HG03520 (cell line): ENCODE results near the gene GTF2H3.

Experiments used
- ATAC-seq: cut with Tn5 transposase; IDR thresholded peaks from one replicate; pipeline ENCODE4 v1.9.1; 2021; ENCODE audit warnings: mild to moderate bottlenecking, moderate library complexity; ENCODE audit not compliant: unreplicated experiment

The GTF2H3 gene

DNA sequence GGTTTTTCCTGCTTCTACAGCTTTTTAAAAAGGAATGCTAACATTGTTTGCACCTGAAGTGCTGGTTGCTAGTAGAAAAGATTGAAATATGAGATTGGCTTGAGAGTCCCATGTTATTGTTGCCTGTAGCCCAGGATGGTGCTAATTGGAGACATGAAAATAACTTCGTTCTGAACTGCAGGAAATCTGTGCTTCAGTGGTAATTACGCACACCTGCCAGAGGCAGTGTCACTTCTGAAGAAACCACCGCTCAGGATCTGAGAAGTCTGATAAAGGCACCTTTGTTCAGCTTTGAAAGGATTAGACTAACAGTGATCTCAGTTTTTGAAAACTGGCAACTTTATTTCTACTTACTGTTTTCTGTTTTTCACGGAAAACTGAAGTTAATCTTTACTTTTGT, 63.0 kb downstream of the GTF2H3 start:
- no peak for ATAC-seq

DNA sequence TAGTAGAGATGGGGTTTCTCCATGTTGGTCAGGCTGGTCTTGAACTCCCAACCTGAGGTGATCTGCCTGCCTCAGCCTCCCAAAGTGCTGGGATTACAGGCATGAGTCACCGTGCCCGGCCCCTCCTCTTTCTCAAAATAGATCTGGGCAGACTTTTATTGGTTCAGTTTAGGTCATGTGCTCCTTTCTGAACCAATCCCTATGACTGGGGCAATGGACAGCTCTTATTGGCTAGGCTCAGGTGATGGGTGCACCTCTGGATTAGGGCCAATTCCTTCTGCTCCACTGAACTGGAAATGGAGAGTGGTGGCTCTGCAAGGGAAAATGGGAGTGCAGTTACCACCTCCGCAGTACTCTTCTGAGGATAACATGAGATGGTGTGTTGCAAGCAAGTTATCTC, 72.3 kb downstream of the GTF2H3 start:
- no peak for ATAC-seq

DNA sequence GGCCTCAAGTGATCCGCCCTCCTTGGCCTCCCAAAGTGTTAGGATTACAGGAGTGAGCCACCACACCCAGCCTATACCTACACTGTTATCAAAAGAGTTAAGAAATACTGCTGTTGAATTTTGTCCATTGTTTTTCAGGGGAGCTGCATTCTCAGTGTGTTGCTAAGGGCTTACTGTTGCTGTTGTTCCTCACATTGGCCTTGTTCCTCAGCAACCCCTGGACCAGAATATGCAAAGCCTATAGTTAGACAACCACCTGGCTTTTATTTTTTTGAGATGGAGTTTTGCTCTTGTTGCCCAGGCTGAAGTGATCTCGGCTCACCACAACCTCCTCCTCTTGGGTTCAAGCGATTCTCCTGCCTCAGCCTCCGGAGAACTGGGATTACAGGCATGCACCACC, 73.8 kb downstream of the GTF2H3 start:
- no peak for ATAC-seq
